Panc1 (cell line): ENCODE results near the gene C15orf39. TPM values are rescaled to one million over a fixed set of nuclear protein-coding genes. Genes with fewer than 3 reads are reported as not detected.
A peak's percentile ranks its signal among the peaks of the same experiment; 100 is the strongest.

Experiments used
- ATAC-seq: fragments of 200-7000 bp; cut with Tn5 transposase; 2 replicates; pipeline ENCODE4 v1.9.1; 2020; ENCODE audit warnings: mild to moderate bottlenecking, moderate library complexity
- BruUV-seq: library from RNA; stranded (reverse); fragments of 400-500 nt; replicated peaks from 2 replicates; lab custom pipeline; 2021; lab: Mats Ljungman, UMichigan
- CTCF ChIA-PET: fragments of 300-600 bp; sonication (Branson Sonifier 250); formaldehyde crosslinking; loops from one replicate; lab custom pipeline; 2022; ENCODE audit warnings: antibody characterized with exemption; lab: Charles Lee
- POLR2A ChIA-PET: fragments of 300-600 bp; sonication (Branson Sonifier 250); formaldehyde crosslinking; loops from one replicate; lab custom pipeline; 2022; ENCODE audit warnings: antibody characterized with exemption; lab: Charles Lee
- DNase-seq: peaks from one replicate; pipeline ENCODE4 v3.0.0-alpha.2; 2010; ENCODE audit warnings: low read depth, low spot score
- H3K27ac ChIP-seq: 2 replicates; pipeline ENCODE4 v1.5.1; 2011; ENCODE audit warnings: mild to moderate bottlenecking, low read length, inconsistent platforms
- H3K27me3 ChIP-seq: fragments of 200-500 bp; sonication (Bioruptor generic); 2 replicates; pipeline ENCODE4 v1.6.0; 2014; ENCODE audit warnings: low read length, inconsistent platforms; ENCODE audit not compliant: control insufficient read depth, insufficient read depth
- H3K36me3 ChIP-seq: fragments of 200-500 bp; sonication (Bioruptor generic); 2 replicates; pipeline ENCODE4 v1.5.1; 2014; ENCODE audit warnings: inconsistent platforms, mild to moderate bottlenecking, low read length, moderate library complexity; ENCODE audit not compliant: control insufficient read depth, insufficient read depth
- H3K4me1 ChIP-seq: 2 replicates; pipeline ENCODE4 v1.5.1; 2011; ENCODE audit warnings: inconsistent platforms, mild to moderate bottlenecking, low read length, moderate library complexity; ENCODE audit not compliant: control insufficient read depth, insufficient read depth
- H3K4me3 ChIP-seq, 2 experiments: 2 replicates each; pipeline ENCODE4 v1.5.1; 2011 to 2012; ENCODE audit warnings: low read depth in 2 of 2, low read length in 2 of 2, mild to moderate bottlenecking in 2 of 2, inconsistent platforms in 1 of 2, moderate library complexity in 1 of 2
- H3K9me3 ChIP-seq: fragments of 200-500 bp; sonication (Bioruptor generic); 2 replicates; pipeline ENCODE4 v1.5.1; 2014; ENCODE audit warnings: low read depth, mild to moderate bottlenecking, inconsistent platforms, low read length, moderate library complexity; ENCODE audit not compliant: control insufficient read depth, insufficient read depth
- POLR2AphosphoS5 ChIP-seq: IDR thresholded peaks from 2 replicates; pipeline ENCODE4 v1.6.1; 2012; ENCODE audit warnings: mild to moderate bottlenecking, low read depth, low read length, moderate library complexity
- SIN3A ChIP-seq: IDR thresholded peaks from 2 replicates; pipeline ENCODE4 v1.6.1; 2012; ENCODE audit warnings: low read depth, mild to moderate bottlenecking, low read length, moderate library complexity, borderline replicate concordance; ENCODE audit not compliant: insufficient read depth
- TCF7L2 ChIP-seq: IDR thresholded peaks from 2 replicates; pipeline ENCODE4 v1.6.1; 2011; ENCODE audit warnings: mild to moderate bottlenecking, low read depth, low read length, inconsistent platforms
- in situ Hi-C: cut with HindIII; loops from 2 replicates; pipeline ENCODE4 v1.10.0; 2016; ENCODE audit warnings: low sequenced_read_pairs, low pct_unique_long_range_greater_than_20kb
- intact Hi-C: fragments of 100-400 bp; cut with micrococcal nuclease; formaldehyde crosslinking; loops from one replicate; pipeline ENCODE4 v1.10.0; 2022; ENCODE audit not compliant: unreplicated experiment
- total RNA-seq: library from RNA; stranded (reverse); gene quantifications from one replicate; pipeline ENCODE4 v1.2.1, GENCODE V29; 2021; ENCODE audit not compliant: unreplicated experiment
- TF ChIP-seq, protein P1 (sequence below): fragments of 450-650 bp; IDR thresholded peaks from 2 replicates; pipeline ENCODE4 v1.5.1; 2017; ENCODE audit warnings: mild to moderate bottlenecking
- TF ChIP-seq, protein P2 (sequence below), 2 experiments: IDR thresholded peaks; 2 replicates each; pipeline ENCODE4 v1.6.1; 2011 to 2012; ENCODE audit warnings: low read depth in 2 of 2, control low read depth in 1 of 2, low read length in 1 of 2, mild to moderate bottlenecking in 1 of 2, moderate library complexity in 1 of 2; ENCODE audit not compliant: insufficient read depth in 1 of 2

Gene C15orf39
- total RNA-seq, 1 experiment from 2014 or later: 17.6 TPM

GRCh38 chr15:75203017-75203907 lies 1.6 kb downstream of the C15orf39 start:
- intact Hi-C loops (loop anchor here (5.0 kb wide), 1 partner anchor 246 kb away; the partner anchor contains the start of gene RPP25), in situ Hi-C loops (no loop called here)
- Histone ChIP-seq H3K9me3 (no peaks in the 10 kb centered on the region), H3K4me3 (peak overlapping the region; percentile 80 to 91), H3K4me1 (peaks cover 43% of the 10 kb centered on the region), H3K27me3 (no peaks in the 10 kb centered on the region), H3K36me3 (no peaks in the 10 kb centered on the region; the same call in 1 of the 2 replicates), H3K27ac (peak overlapping the region; percentile 86)
- no peak; the same call in 1 of the 2 replicates for TF ChIP-seq TCF7L2
- no peak for TF ChIP-seq POLR2AphosphoS5
- TF ChIP-seq SIN3A: 0 out of 2 replicates have a peak, but pooled peaks have one; percentile 0
- TF ChIP-seq, protein P1, sequence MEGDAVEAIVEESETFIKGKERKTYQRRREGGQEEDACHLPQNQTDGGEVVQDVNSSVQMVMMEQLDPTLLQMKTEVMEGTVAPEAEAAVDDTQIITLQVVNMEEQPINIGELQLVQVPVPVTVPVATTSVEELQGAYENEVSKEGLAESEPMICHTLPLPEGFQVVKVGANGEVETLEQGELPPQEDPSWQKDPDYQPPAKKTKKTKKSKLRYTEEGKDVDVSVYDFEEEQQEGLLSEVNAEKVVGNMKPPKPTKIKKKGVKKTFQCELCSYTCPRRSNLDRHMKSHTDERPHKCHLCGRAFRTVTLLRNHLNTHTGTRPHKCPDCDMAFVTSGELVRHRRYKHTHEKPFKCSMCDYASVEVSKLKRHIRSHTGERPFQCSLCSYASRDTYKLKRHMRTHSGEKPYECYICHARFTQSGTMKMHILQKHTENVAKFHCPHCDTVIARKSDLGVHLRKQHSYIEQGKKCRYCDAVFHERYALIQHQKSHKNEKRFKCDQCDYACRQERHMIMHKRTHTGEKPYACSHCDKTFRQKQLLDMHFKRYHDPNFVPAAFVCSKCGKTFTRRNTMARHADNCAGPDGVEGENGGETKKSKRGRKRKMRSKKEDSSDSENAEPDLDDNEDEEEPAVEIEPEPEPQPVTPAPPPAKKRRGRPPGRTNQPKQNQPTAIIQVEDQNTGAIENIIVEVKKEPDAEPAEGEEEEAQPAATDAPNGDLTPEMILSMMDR: no peak
- ChIA-PET POLR2A (interaction anchor here (0.6 to 1.0 kb wide), 2 partner anchors 137 to 249 kb away, joined by 3 to 10 read pairs; no protein-coding TSS in a partner anchor), CTCF (interaction anchor here (0.6 to 1.9 kb wide), 2 partner anchors 174 to 243 kb away, joined by 3 to 11 read pairs; no protein-coding TSS in a partner anchor)
- TSS peak; percentile 73 for BruUV-seq
- ATAC-seq (peak; percentile 4; the same call in 1 of the 2 replicates), DNase-seq (no peak)

DNA sequence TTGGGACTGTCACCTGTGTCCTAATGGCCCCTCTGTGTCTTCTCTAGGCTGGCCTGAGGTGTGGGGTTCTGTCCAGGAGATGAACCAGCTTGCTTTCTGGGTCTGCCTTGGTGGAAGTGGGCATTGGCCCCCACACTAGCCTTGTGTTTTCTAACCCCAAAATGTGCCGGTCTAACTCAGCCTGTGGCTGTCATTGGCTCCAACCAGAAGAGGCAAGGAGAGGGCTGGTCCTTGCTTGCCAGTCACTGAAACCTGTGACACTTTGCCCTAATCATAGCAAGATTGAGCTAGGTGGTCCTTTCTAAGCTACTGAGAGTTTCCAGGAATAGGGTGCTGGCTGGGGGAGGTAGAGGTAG lies 2.2 kb downstream of the C15orf39 start:
- BruUV-seq: no TSS peak
- no peaks in the 10 kb centered on the region for H3K9me3 ChIP-seq
- ATAC-seq: no peak
- TF ChIP-seq TCF7L2 (no peak), POLR2AphosphoS5 (no peak), SIN3A (no peak)
- TF ChIP-seq, protein P1: no peak
- TF ChIP-seq, protein P2, sequence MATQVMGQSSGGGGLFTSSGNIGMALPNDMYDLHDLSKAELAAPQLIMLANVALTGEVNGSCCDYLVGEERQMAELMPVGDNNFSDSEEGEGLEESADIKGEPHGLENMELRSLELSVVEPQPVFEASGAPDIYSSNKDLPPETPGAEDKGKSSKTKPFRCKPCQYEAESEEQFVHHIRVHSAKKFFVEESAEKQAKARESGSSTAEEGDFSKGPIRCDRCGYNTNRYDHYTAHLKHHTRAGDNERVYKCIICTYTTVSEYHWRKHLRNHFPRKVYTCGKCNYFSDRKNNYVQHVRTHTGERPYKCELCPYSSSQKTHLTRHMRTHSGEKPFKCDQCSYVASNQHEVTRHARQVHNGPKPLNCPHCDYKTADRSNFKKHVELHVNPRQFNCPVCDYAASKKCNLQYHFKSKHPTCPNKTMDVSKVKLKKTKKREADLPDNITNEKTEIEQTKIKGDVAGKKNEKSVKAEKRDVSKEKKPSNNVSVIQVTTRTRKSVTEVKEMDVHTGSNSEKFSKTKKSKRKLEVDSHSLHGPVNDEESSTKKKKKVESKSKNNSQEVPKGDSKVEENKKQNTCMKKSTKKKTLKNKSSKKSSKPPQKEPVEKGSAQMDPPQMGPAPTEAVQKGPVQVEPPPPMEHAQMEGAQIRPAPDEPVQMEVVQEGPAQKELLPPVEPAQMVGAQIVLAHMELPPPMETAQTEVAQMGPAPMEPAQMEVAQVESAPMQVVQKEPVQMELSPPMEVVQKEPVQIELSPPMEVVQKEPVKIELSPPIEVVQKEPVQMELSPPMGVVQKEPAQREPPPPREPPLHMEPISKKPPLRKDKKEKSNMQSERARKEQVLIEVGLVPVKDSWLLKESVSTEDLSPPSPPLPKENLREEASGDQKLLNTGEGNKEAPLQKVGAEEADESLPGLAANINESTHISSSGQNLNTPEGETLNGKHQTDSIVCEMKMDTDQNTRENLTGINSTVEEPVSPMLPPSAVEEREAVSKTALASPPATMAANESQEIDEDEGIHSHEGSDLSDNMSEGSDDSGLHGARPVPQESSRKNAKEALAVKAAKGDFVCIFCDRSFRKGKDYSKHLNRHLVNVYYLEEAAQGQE (IDR thresholded peaks at IDR 0.05; ENCODE audit: insufficient read depth in 1 of 2, low read depth in 2 of 2, low read length in 1 of 2): no peak
- peaks cover 38% of the 10 kb centered on the region for H3K4me1 ChIP-seq
- intact Hi-C loops (loop anchor here (2.0 to 5.0 kb wide), 2 partner anchors 175 to 247 kb away; partner anchors contain the start of gene RPP25), in situ Hi-C loops (no loop called here)
- H3K27ac ChIP-seq: peak overlapping the region; percentile 86; the same call in 1 of the 2 replicates
- DNase-seq: no peak
- H3K27me3 ChIP-seq: no peaks in the 10 kb centered on the region
- CTCF ChIA-PET: interaction anchor here (0.7 to 1.9 kb wide), 4 partner anchors 158 to 252 kb away, joined by 3 to 11 read pairs (median 4); no protein-coding TSS in a partner anchor
- POLR2A ChIA-PET: interaction anchor here (1.0 kb wide), 1 partner anchor 250 kb away, joined by 3 read pairs; no protein-coding TSS in a partner anchor
- H3K4me3 ChIP-seq: peak overlapping the region; percentile 80 to 91
- no peaks in the 10 kb centered on the region; the same call in 1 of the 2 replicates for H3K36me3 ChIP-seq
